SU-DHL-6 (cell line): ENCODE measurements around the gene TANC1.

Experiments used
- CTCF ChIP-seq: fragments of 200-600 bp; sonication (generic); IDR thresholded peaks from one replicate; pipeline ENCODE4 v1.5.1; 2017; ENCODE audit warnings: antibody characterized with exemption, mild to moderate bottlenecking, low read length, moderate library complexity; ENCODE audit not compliant: insufficient read depth, poor library complexity, severe bottlenecking
- EZH2phosphoT487 ChIP-seq: fragments of 200-600 bp; sonication (generic), shearing (Covaris generic); conservative IDR thresholded peaks from 2 replicates; pipeline ENCODE4 v1.6.1; 2018; ENCODE audit warnings: mild to moderate bottlenecking, antibody characterized with exemption, low read length, moderate library complexity, mixed read lengths

DNA sequence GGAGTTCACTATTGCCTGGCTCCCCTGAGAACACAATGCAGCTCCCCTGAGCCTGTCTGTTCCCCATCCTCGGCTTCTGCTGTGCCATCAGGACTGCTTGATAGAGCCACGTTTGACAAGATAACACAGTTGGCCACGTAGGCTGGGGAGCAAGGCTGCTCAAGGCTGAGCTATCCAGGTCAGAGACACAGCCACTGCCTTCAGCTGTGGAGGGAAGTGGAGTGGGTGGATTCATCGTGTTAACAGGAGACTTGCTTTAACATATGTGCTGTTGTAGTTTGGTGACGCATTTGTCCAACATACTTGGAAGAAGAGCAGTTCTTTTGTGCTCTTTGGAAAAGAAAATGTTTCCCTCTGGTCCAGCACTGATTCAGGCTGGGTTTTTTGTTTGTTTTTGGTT, 249.2 kb downstream of the TANC1 start:
- TF ChIP-seq CTCF (no peak), EZH2phosphoT487 (no peak)
